ENCODE data around the gene DEPDC7. TPM values are rescaled to one million over a fixed set of nuclear protein-coding genes. Genes with fewer than 3 reads are reported as not detected.
A peak's percentile ranks its signal among the peaks of the same experiment; 100 is the strongest.

Gene DEPDC7
- total and polyA plus RNA-seq, 2 donors (not counting 1 experiment from before 2014, with no cell fraction given), result 0.07 TPM; not detected in 1

- no peaks in the 10 kb centered on the region for H3K27me3 ChIP-seq (replicated peaks in 1 of 4; ENCODE audit: control extremely low read depth in 1 of 4, control insufficient read depth in 3 of 4, insufficient read depth in 4 of 4, low read length in 3 of 4)
- POLR2A ChIA-PET, result interaction anchor here (0.6 to 2.1 kb wide), 2 partner anchors 122 to 147 kb away, joined by 3 to 12 read pairs; partner anchors contain the start of genes CSTF3 and QSER1
- peaks cover 10% of the 10 kb centered on the region for H3K79me2 ChIP-seq (ENCODE audit: control insufficient read depth, insufficient read depth, low read length)
- H3K4me3 Mint-ChIP-seq, result peak within 1 kb of the TSS; percentile 96
- H2AFZ ChIP-seq (ENCODE audit: insufficient read depth, low read depth, low read length, poor library complexity, severe bottlenecking), result peak within 1 kb of the TSS; percentile 93
- H3K4me1 Mint-ChIP-seq, result peaks cover 16% of the 10 kb centered on the region
- no peak for TF ChIP-seq EZH2 (IDR thresholded peaks at IDR 0.05; ENCODE audit: borderline replicate concordance, insufficient read depth, low read depth, low read length, poor library complexity, severe bottlenecking)
- no peak for TF ChIP-seq CTCF (IDR thresholded peaks at IDR 0.05)
- WGBS (ENCODE audit: insufficient coverage), result under 1% methylated on average over 84 of the region's 84 CpGs
- H3K4me3 ChIP-seq (ENCODE audit: control extremely low read depth in 1 of 5, extremely low read depth in 1 of 5, insufficient read depth in 1 of 5, low read depth in 2 of 5, low read length in 4 of 5), result peak within 1 kb of the TSS; percentile 77 to 99 (median 95)
- peak within 1 kb of the TSS; percentile 87 for H3K4me2 ChIP-seq (replicated peaks; ENCODE audit: low read depth, low read length, poor library complexity, severe bottlenecking)
- no peaks in the 10 kb centered on the region for H3K9me3 ChIP-seq (ENCODE audit: control extremely low read depth in 1 of 3, control insufficient read depth in 2 of 3, insufficient read depth in 1 of 3, low read length in 2 of 3)
- H3K36me3 ChIP-seq (replicated peaks in 1 of 2; ENCODE audit: control extremely low read depth in 1 of 2, control insufficient read depth in 1 of 2, extremely low read depth in 1 of 2, insufficient read depth in 2 of 2, low read length in 1 of 2), result peaks cover 3 to 4% of the 10 kb centered on the region in 2 experiments
- no peaks in the 10 kb centered on the region for H3K9me3 Mint-ChIP-seq (ENCODE audit: insufficient read depth)
- peak within 1 kb of the TSS; percentile 80 for H3K9ac ChIP-seq (ENCODE audit: low read length)
- H3K27me3 Mint-ChIP-seq, result peaks cover 8% of the 10 kb centered on the region
- H4K20me1 ChIP-seq (ENCODE audit: control insufficient read depth, insufficient read depth, low read length, poor library complexity, severe bottlenecking), result no peaks in the 10 kb centered on the region
- peaks cover 8 to 18% of the 10 kb centered on the region in 2 donors for H3K4me1 ChIP-seq (ENCODE audit: control insufficient read depth in 2 of 2, insufficient read depth in 2 of 2, low read length in 2 of 2)
- CTCF ChIA-PET, result interaction anchor here (0.8 to 3.3 kb wide), 4 partner anchors 13 to 80 kb away, joined by 3 to 19 read pairs (median 4); no protein-coding TSS in a partner anchor
- peak within 1 kb of the TSS; percentile 94 for H3K27ac Mint-ChIP-seq
- peak within 1 kb of the TSS; percentile 79 to 88 for H3K27ac ChIP-seq (ENCODE audit: low read length in 2 of 2)
- intact Hi-C loops (cut with micrococcal nuclease), result loop anchor here (1.0 to 5.0 kb wide), 6 partner anchors 22 to 1878 kb away; partner anchors contain the start of genes APIP, C11orf91, CSTF3 and PDHX
- DNase-seq (peak; percentile 90), ATAC-seq (ENCODE audit: low read depth) (peak; percentile 84)
Measured at GRCh38 chr11:33039274-33040032, 23.8 kb downstream of the DEPDC7 start, which contains the start of gene TCP11L1. Gene TCP11L1, plus strand, starts transcription at chr11:33039572. Its CDS starts 4,202 bp downstream, at chr11:33043774.

All from B cell (primary cell).